Ovary (tissue), 9 donors: Measurements from ENCODE around the gene MEGF6. TPM values are rescaled to one million over a fixed set of nuclear protein-coding genes. Genes with fewer than 3 reads are reported as not detected.

Experiments used
- DNase-seq, 5 donors: peaks; one replicate each; pipeline ENCODE4 v3.0.0-alpha.2; 2019 to 2020
- H3K27ac ChIP-seq, 2 donors: fragments of 200-600 bp; one replicate each; pipeline versions ENCODE4 v1.5.1 to v1.8.0; 2019 to 2022
- H3K27me3 ChIP-seq: fragments of 200-600 bp; one replicate; pipeline ENCODE4 v1.8.0; 2022
- H3K36me3 ChIP-seq: fragments of 200-600 bp; sonication (generic); one replicate; pipeline ENCODE4 v1.5.1; 2019
- H3K4me1 ChIP-seq: one replicate; pipeline ENCODE4 v1.8.1; 2013; ENCODE audit warnings: mild to moderate bottlenecking, moderate library complexity; ENCODE audit not compliant: insufficient read depth
- H3K4me3 ChIP-seq: fragments of 200-600 bp; sonication (generic); one replicate; pipeline ENCODE4 v1.5.1; 2017
- H3K9me3 ChIP-seq, 2 donors: fragments of 200-600 bp in 1 of 2; sonication (generic) in 1 of 2; one replicate each; pipeline versions ENCODE4 v1.5.1 to v1.8.1; 2013 to 2019; ENCODE audit warnings: mild to moderate bottlenecking in 1 of 2, moderate library complexity in 1 of 2
- EP300 ChIP-seq: sonication (generic); formaldehyde crosslinking; IDR thresholded peaks from one replicate; pipeline ENCODE4 v1.6.1; 2017; ENCODE audit warnings: antibody characterized with exemption
- POLR2A ChIP-seq: fragments of 450-650 bp; IDR thresholded peaks from one replicate; pipeline ENCODE4 v1.6.1; 2017; ENCODE audit warnings: antibody characterized with exemption, mild to moderate bottlenecking, moderate library complexity
- WGBS, 3 donors: extraction: QIAGEN DNeasy Blood & Tissue Kit in 1 of 3; methylation state at CpG; one replicate each; pipeline versions ENCODE4 v1.1.5 to v1.1.7; 2013 to 2017; 5-methylcytosine and 5-hydroxymethylcytosine counted together
- intact Hi-C, 4 donors: fragments of 100-400 bp; cut with DNase I; formaldehyde crosslinking; loops; one replicate each; pipeline versions ENCODE4 v1.11.0 to v1.15.1; 2022 to 2023
- polyA plus RNA-seq, 2 donors: library from polyadenylated mRNA; stranded (reverse); fragments of 200-250 nt in 1 of 2; fragments of 350-450 nt in 1 of 2; fragmentation: Illumina TruSeq in 1 of 2; extraction: RNeasy Lipid Tissue Mini Kit (QIAGEN cat#74804) in 1 of 2; gene quantifications; one replicate each; pipeline ENCODE4 v1.2.3, GENCODE V29; 2013 to 2014
- total RNA-seq, 7 donors: library from RNA; depleted of rRNA in 2 of 7; stranded (reverse); fragments of >200 nt in 2 of 7; fragmentation: NEBNext Ultra II Directional in 3 of 7; extraction: Animal tissue kit (Norgen Biotek cat#: 25700) in 3 of 7; gene quantifications; one replicate each; pipeline versions ENCODE4 v1.1.0 to v1.2.4, GENCODE V29; 2016 to 2023
- TF ChIP-seq, protein P1 (sequence below), 3 donors: fragments of 450-650 bp in 2 of 3; fragments of 200-600 bp in 1 of 3; IDR thresholded peaks; one replicate each; pipeline versions ENCODE4 v1.5.1 to v1.8.0; 2016 to 2022; ENCODE audit warnings: antibody characterized with exemption in 3 of 3, mild to moderate bottlenecking in 1 of 3
- donor health status: DM: no; HTN: no; CAD: no; lungs with moderate emphysema.
- donor health status: DM: no; HTN: no; CAD: no.
- donor health status: Bipolar disorder and iron deficiency.
- donor health status: DM: yes; HTN: yes; CAD: no.
- donor health status: DM: no; HTN: no; CAD: no.
- donor health status: DM: yes; HTN: yes; CAD: no.

MEGF6 gene
- total and polyA plus RNA-seq, 9 donors: 0.10 to 117 (median 12.5) TPM

DNA sequence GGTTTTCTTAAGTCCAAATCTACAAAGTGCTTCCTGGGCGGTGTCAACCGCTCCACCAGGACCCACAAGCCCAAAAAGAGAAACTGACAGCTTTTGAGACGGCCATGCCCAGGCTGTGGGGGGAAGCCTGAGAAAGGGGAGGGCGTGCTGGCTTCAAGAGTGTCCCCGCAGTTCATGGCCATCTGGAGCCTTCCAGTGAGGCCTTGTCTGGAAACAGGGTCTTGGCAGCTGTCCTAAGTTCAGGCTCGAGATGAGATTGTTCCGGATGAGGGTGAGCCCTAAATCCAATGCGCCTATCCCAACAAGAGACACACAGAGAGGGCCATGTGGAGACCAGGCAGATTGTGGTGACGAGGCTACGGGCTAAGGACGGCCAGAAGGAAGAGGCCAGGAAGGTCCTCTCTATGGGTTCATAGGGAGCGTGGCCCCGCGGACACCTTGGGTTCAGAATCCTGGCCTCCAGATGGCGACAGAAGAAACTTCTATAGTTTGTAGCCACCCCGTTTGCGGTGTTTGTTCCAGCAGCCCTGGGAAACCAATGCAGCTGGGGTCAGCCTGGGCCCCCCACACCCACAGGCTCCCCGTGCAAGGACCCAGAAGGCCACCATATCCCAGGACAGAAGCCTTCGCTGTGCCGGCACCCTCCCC is 86.6 kb downstream of the MEGF6 start:
- 83 to 91% (median 90%) methylated on average over 19 to 20 of the region's 20 CpGs for WGBS, 3 donors
- no peak overlapping the region for H3K4me3 ChIP-seq
- peaks cover 2% of the 10 kb centered on the region for H3K4me1 ChIP-seq
- H3K27ac ChIP-seq: no peak overlapping the region
- H3K27me3 ChIP-seq: no peaks in the 10 kb centered on the region
- TF ChIP-seq EP300 (no peak), POLR2A (no peak)
- TF ChIP-seq, protein P1, sequence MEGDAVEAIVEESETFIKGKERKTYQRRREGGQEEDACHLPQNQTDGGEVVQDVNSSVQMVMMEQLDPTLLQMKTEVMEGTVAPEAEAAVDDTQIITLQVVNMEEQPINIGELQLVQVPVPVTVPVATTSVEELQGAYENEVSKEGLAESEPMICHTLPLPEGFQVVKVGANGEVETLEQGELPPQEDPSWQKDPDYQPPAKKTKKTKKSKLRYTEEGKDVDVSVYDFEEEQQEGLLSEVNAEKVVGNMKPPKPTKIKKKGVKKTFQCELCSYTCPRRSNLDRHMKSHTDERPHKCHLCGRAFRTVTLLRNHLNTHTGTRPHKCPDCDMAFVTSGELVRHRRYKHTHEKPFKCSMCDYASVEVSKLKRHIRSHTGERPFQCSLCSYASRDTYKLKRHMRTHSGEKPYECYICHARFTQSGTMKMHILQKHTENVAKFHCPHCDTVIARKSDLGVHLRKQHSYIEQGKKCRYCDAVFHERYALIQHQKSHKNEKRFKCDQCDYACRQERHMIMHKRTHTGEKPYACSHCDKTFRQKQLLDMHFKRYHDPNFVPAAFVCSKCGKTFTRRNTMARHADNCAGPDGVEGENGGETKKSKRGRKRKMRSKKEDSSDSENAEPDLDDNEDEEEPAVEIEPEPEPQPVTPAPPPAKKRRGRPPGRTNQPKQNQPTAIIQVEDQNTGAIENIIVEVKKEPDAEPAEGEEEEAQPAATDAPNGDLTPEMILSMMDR (IDR thresholded peaks at IDR 0.05): no peak
- no peaks in the 10 kb centered on the region for H3K9me3 ChIP-seq
- H3K36me3 ChIP-seq: no peaks in the 10 kb centered on the region
- no peak for DNase-seq
- intact Hi-C loops: no loop called here

DNA sequence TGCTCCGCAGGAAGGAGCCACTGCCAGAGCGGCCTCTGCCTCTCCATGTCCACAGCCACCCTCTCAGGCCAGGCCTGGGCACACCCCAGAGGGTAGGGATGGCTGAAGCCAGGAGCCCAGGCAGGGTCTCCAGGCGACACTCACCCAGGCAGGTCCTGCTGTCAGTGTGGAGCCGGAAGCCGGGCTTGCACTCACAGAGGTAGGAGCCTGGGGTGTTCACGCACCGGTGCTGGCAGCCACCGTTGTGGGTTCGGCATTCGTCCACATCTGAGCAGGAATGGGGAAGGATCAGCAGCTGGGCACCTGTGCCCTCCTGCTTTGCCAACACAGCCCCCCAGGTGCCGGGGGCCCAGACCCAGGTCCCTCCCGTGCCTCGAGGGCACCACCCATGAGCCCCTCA is 87.3 kb downstream of the MEGF6 start:
- H3K4me3 ChIP-seq: no peak overlapping the region
- H3K4me1 ChIP-seq: peaks cover under 1% of the 10 kb centered on the region
- no peaks in the 10 kb centered on the region for H3K36me3 ChIP-seq
- 89 to 92% (median 90%) methylated on average over 4 to 13 of the region's 13 CpGs for WGBS, 3 donors
- H3K27ac ChIP-seq: no peak overlapping the region
- H3K27me3 ChIP-seq: no peaks in the 10 kb centered on the region
- H3K9me3 ChIP-seq: no peaks in the 10 kb centered on the region
- TF ChIP-seq POLR2A (no peak), EP300 (no peak)
- TF ChIP-seq, protein P1 (IDR thresholded peaks at IDR 0.05): no peak
- no peak for DNase-seq
- intact Hi-C loops: no loop called here

DNA sequence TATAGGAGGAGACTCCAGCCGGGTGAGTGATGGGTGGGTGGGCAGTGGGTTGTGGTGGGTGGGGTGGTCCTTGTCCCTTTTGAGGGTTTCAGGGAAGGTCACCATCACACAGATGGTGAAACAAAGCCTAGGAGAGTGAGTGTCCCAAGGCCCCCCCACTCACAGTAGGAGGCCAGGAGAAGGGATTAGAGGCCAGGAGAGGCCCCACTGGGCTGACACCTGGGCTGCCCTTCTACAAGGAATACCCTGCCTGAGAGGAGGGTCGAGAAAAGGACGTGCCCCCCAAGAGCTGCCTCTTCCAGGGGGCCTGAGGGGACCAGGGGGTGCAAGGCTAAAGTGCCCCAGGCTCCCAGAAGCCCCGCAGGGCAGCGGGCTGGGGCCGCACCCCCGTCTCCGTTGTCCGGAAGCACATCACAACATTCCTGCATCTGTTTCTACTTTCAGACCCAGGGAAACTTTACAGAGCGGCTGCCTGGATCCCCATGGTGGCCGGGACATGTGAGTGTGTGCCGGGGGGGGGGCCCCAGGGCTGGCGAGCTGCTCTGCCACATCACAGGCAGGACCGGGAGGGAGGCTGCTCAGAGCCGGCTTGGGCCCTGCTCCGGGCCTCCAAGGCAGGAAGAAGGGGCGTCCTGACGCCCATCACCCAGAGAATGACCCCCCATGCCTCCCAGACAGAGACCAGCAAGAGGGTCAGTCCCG is 88.6 kb downstream of the MEGF6 start:
- 80 to 86% (median 84%) methylated on average over 18 to 19 of the region's 19 CpGs for WGBS, 3 donors
- no peak for DNase-seq
- TF ChIP-seq POLR2A (no peak), EP300 (no peak)
- TF ChIP-seq, protein P1 (IDR thresholded peaks at IDR 0.05): no peak
- Histone ChIP-seq H3K27me3 (no peaks in the 10 kb centered on the region), H3K9me3 (no peaks in the 10 kb centered on the region), H3K4me3 (no peak overlapping the region), H3K36me3 (no peaks in the 10 kb centered on the region), H3K4me1 (no peaks in the 10 kb centered on the region), H3K27ac (no peak overlapping the region)
- intact Hi-C loops: no loop called here

DNA sequence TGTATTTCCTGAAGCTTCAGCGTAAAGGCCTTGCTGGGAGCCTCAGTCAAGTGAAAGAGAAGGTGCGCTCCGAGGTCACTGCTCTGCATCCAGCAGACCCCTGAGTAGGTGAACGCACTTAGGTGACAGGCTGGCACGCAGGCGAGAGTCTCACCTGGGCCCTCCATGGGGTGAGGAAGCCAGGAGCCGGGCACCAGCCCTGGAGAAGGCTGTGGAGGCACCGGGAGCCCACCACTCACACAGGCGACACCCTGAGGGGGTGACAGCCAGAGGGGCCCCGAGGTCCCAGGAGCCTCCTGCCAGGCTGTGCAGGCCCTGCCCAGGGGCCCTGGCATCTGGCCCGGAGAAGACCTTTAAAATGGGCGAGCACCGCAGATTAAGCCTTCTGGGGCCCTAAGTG is 89.2 kb downstream of the MEGF6 start:
- H3K4me3 ChIP-seq: no peak overlapping the region
- TF ChIP-seq, protein P1 (IDR thresholded peaks at IDR 0.05): no peak
- TF ChIP-seq POLR2A: no peak
- TF ChIP-seq EP300: no peak
- DNase-seq: no peak
- WGBS, 3 donors: 92 to 96% (median 94%) methylated on average over 9 to 13 of the region's 13 CpGs
- no peaks in the 10 kb centered on the region for H3K9me3 ChIP-seq
- no peak overlapping the region for H3K27ac ChIP-seq
- no peaks in the 10 kb centered on the region for H3K4me1 ChIP-seq
- intact Hi-C loops: no loop called here
- H3K27me3 ChIP-seq: no peaks in the 10 kb centered on the region
- no peaks in the 10 kb centered on the region for H3K36me3 ChIP-seq
